ENCODE results near the gene ZNF668.
"Not testable (repeated sequence)": the region's sequence is repeated elsewhere in the genome, so short reads cannot be mapped to it uniquely, and the experiment has no call there.

Gene ZNF668

GRCh38 chr16:31100876-31101641 lies 27.0 kb upstream of the ZNF668 start:
- H3K4me3 ChIP-seq (ENCODE audit: low read depth, low read length) = not testable (repeated sequence)

GRCh38 chr16:31099860-31100638 lies 26.0 kb upstream of the ZNF668 start:
- H3K4me3 ChIP-seq (ENCODE audit: low read depth, low read length) = no peak overlapping the region

GRCh38 chr16:31094424-31095120 lies 20.5 kb upstream of the ZNF668 start, which contains the start of gene VKORC1:
Gene VKORC1 (minus strand): TSS chr16:31094797. CDS start chr16:31094729, 68 bp downstream.
- H3K4me3 ChIP-seq (ENCODE audit: low read depth, low read length) = peak within 1 kb of the TSS; percentile 89

GRCh38 chr16:31094088-31094423 lies 20.0 kb upstream of the ZNF668 start:
- peak overlapping the region; percentile 89 for H3K4me3 ChIP-seq (ENCODE audit: low read depth, low read length)

- no peak overlapping the region for H3K4me3 ChIP-seq (ENCODE audit: low read depth, low read length)
Observed at GRCh38 chr16:31093132-31093703, 19.2 kb upstream of the ZNF668 start.

- H3K4me3 ChIP-seq (ENCODE audit: low read depth, low read length) = no peak overlapping the region
Observed at GRCh38 chr16:31092330-31092729, 18.3 kb upstream of the ZNF668 start.

GRCh38 chr16:31090540-31090939 lies 16.5 kb upstream of the ZNF668 start:
- H3K4me3 ChIP-seq (ENCODE audit: low read depth, low read length) = no peak overlapping the region

GRCh38 chr16:31089199-31089598 lies 15.2 kb upstream of the ZNF668 start:
- no peak overlapping the region for H3K4me3 ChIP-seq (ENCODE audit: low read depth, low read length)

GRCh38 chr16:31088459-31089183 lies 14.6 kb upstream of the ZNF668 start, which contains the start of gene PRSS53:
Gene PRSS53 (minus strand): TSS chr16:31088943. CDS start chr16:31088809, 134 bp downstream.
- no peak within 1 kb of the TSS for H3K4me3 ChIP-seq (ENCODE audit: low read depth, low read length)

- H3K4me3 ChIP-seq (ENCODE audit: low read depth, low read length) = no peak overlapping the region
Observed at GRCh38 chr16:31087971-31088370, 13.9 kb upstream of the ZNF668 start.

GRCh38 chr16:31087481-31087880 lies 13.4 kb upstream of the ZNF668 start:
- H3K4me3 ChIP-seq (ENCODE audit: low read depth, low read length) = no peak overlapping the region

GRCh38 chr16:31086629-31086906 lies 12.5 kb upstream of the ZNF668 start:
- H3K4me3 ChIP-seq (ENCODE audit: low read depth, low read length) = no peak overlapping the region

- H3K4me3 ChIP-seq (ENCODE audit: low read depth, low read length) = no peak overlapping the region
Observed at GRCh38 chr16:31085873-31086628, 12.0 kb upstream of the ZNF668 start.

- H3K4me3 ChIP-seq (ENCODE audit: low read depth, low read length) = no peak overlapping the region
Observed at GRCh38 chr16:31085411-31085810, 11.4 kb upstream of the ZNF668 start.

- H3K4me3 ChIP-seq (ENCODE audit: low read depth, low read length) = no peak overlapping the region
Observed at GRCh38 chr16:31084584-31085302, 10.7 kb upstream of the ZNF668 start.

GRCh38 chr16:31083981-31084380 lies 9.9 kb upstream of the ZNF668 start:
- H3K4me3 ChIP-seq (ENCODE audit: low read depth, low read length) = no peak overlapping the region

- no peak overlapping the region for H3K4me3 ChIP-seq (ENCODE audit: low read depth, low read length)
Observed at GRCh38 chr16:31083556-31083955, 9.5 kb upstream of the ZNF668 start.

GRCh38 chr16:31083081-31083480 lies 9.0 kb upstream of the ZNF668 start:
- H3K4me3 ChIP-seq (ENCODE audit: low read depth, low read length) = no peak overlapping the region

GRCh38 chr16:31082368-31083045 lies 8.5 kb upstream of the ZNF668 start:
- no peak overlapping the region for H3K4me3 ChIP-seq (ENCODE audit: low read depth, low read length)
